ENCODE measurements around the gene CDKN1C. TPM values are rescaled to one million over a fixed set of nuclear protein-coding genes. Genes with fewer than 3 reads are reported as not detected.

CDKN1C gene
- total and polyA plus RNA-seq, 2 donors from 2014 or later, result 54.8 to 192 TPM

- Histone ChIP-seq H3K27me3 (ENCODE audit: control insufficient read depth, insufficient read depth, low read length) (no peaks in the 10 kb centered on the region), H3K4me1 (ENCODE audit: control insufficient read depth in 2 of 3, insufficient read depth in 2 of 3, low read depth in 1 of 3, low read length in 3 of 3) (peaks cover 0 to 12% (median 3%) of the 10 kb centered on the region in 3 donors), H3K9me3 (ENCODE audit: control insufficient read depth in 2 of 3, insufficient read depth in 1 of 3, low read length in 3 of 3) (no peaks in the 10 kb centered on the region), H3K9ac (ENCODE audit: low read length in 3 of 3) (peak overlapping the region in 1 of 3 donors; percentile 46), H3K4me3 (ENCODE audit: low read length in 3 of 3) (peak overlapping the region; percentile 42 to 55 (median 53)), H3K36me3 (ENCODE audit: control insufficient read depth in 2 of 3, insufficient read depth in 3 of 3, low read length in 3 of 3) (no peaks in the 10 kb centered on the region), H3K27ac (ENCODE audit: low read depth in 2 of 2, low read length in 2 of 2) (peak overlapping the region; percentile 47 to 63)
- FAIRE-seq (no peak), DNase-seq (peak in 3 of 5 donors; percentile 69 to 88 (median 69))
- TF ChIP-seq CTCF (IDR thresholded peaks at IDR 0.05; ENCODE audit: borderline replicate concordance, extremely low read depth, insufficient read depth), result no peak
- intact Hi-C loops (cut with DNase I), result loop anchor here (10.0 kb wide), 1 partner anchor 459 kb away; no protein-coding TSS in a partner anchor
Measured at GRCh38 chr11:2883979-2884815, 1.4 kb downstream of the CDKN1C start.

- peak overlapping the region; percentile 32 to 47 for H3K27ac ChIP-seq (ENCODE audit: low read depth in 2 of 2, low read length in 2 of 2)
- H3K9me3 ChIP-seq (ENCODE audit: control insufficient read depth in 2 of 3, insufficient read depth in 1 of 3, low read length in 3 of 3), result no peaks in the 10 kb centered on the region
- DNase-seq (no peak), FAIRE-seq (no peak)
- H3K27me3 ChIP-seq (ENCODE audit: control insufficient read depth, insufficient read depth, low read length), result no peaks in the 10 kb centered on the region
- TF ChIP-seq CTCF (IDR thresholded peaks at IDR 0.05; ENCODE audit: borderline replicate concordance, extremely low read depth, insufficient read depth), result no peak
- peaks cover 0 to 12% (median 3%) of the 10 kb centered on the region in 3 donors for H3K4me1 ChIP-seq (ENCODE audit: control insufficient read depth in 2 of 3, insufficient read depth in 2 of 3, low read depth in 1 of 3, low read length in 3 of 3)
- H3K9ac ChIP-seq (ENCODE audit: low read length in 3 of 3), result peak overlapping the region in 2 of 3 donors; percentile 11 to 46
- H3K4me3 ChIP-seq (ENCODE audit: low read length in 3 of 3), result peak overlapping the region; percentile 42 to 55 (median 53)
- intact Hi-C loops (cut with DNase I), result loop anchor here (10.0 kb wide), 1 partner anchor 459 kb away; no protein-coding TSS in a partner anchor
- no peaks in the 10 kb centered on the region for H3K36me3 ChIP-seq (ENCODE audit: control insufficient read depth in 2 of 3, insufficient read depth in 3 of 3, low read length in 3 of 3)
Measured at GRCh38 chr11:2883640-2883978, 2.0 kb downstream of the CDKN1C start.

GRCh38 chr11:2882396-2883110 lies 3.0 kb downstream of the CDKN1C start:
- FAIRE-seq (no peak), DNase-seq (no peak)
- Histone ChIP-seq H3K27me3 (ENCODE audit: control insufficient read depth, insufficient read depth, low read length) (no peaks in the 10 kb centered on the region), H3K4me3 (ENCODE audit: low read length in 3 of 3) (peak overlapping the region in 1 of 3 donors; percentile 55), H3K9ac (ENCODE audit: low read length in 3 of 3) (no peak overlapping the region), H3K27ac (ENCODE audit: low read depth in 2 of 2, low read length in 2 of 2) (no peak overlapping the region), H3K4me1 (ENCODE audit: control insufficient read depth in 2 of 3, insufficient read depth in 2 of 3, low read depth in 1 of 3, low read length in 3 of 3) (peaks cover 0 to 12% (median 3%) of the 10 kb centered on the region in 3 donors), H3K9me3 (ENCODE audit: control insufficient read depth in 2 of 3, insufficient read depth in 1 of 3, low read length in 3 of 3) (no peaks in the 10 kb centered on the region), H3K36me3 (ENCODE audit: control insufficient read depth in 2 of 3, insufficient read depth in 3 of 3, low read length in 3 of 3) (no peaks in the 10 kb centered on the region)
- TF ChIP-seq CTCF (IDR thresholded peaks at IDR 0.05; ENCODE audit: borderline replicate concordance, extremely low read depth, insufficient read depth), result no peak
- intact Hi-C loops (cut with DNase I), result loop anchor here (10.0 kb wide), 1 partner anchor 458 kb away; no protein-coding TSS in a partner anchor
